HG02588 (cell line): Measurements from ENCODE around the gene HTD2.

Experiments
- ATAC-seq: cut with Tn5 transposase; IDR thresholded peaks from one replicate; pipeline ENCODE4 v1.9.1; 2021; ENCODE audit warnings: mild to moderate bottlenecking, moderate library complexity; ENCODE audit not compliant: unreplicated experiment

Gene HTD2

GRCh38 chr3:58353722-58354553 is 47.6 kb downstream of the HTD2 start:
- ATAC-seq = no peak

- ATAC-seq = no peak
Measured at GRCh38 chr3:58355179-58355578, 48.9 kb downstream of the HTD2 start.

GRCh38 chr3:58356054-58356453 is 49.7 kb downstream of the HTD2 start:
- ATAC-seq = no peak

GRCh38 chr3:58357402-58357801 is 51.1 kb downstream of the HTD2 start:
- ATAC-seq = no peak

GRCh38 chr3:58358092-58358491 is 51.8 kb downstream of the HTD2 start:
- no peak for ATAC-seq

- no peak for ATAC-seq
Measured at GRCh38 chr3:58358808-58359207, 52.5 kb downstream of the HTD2 start.

- ATAC-seq = no peak
Measured at GRCh38 chr3:58359621-58360020, 53.3 kb downstream of the HTD2 start.

GRCh38 chr3:58361866-58362265 is 55.5 kb downstream of the HTD2 start:
- no peak for ATAC-seq

- no peak for ATAC-seq
Measured at GRCh38 chr3:58366699-58367098, 60.4 kb downstream of the HTD2 start.

GRCh38 chr3:58369038-58369437 is 62.7 kb downstream of the HTD2 start:
- no peak for ATAC-seq
